Sigmoid colon (tissue), 7 donors: ENCODE measurements around the gene ISCU. TPM values are rescaled to one million over a fixed set of nuclear protein-coding genes. Genes with fewer than 3 reads are reported as not detected.

Experiments used
- DNase-seq: peaks from one replicate; pipeline ENCODE4 v3.0.0-alpha.2; 2019
- H3K27ac ChIP-seq, 4 donors: fragments of 200-600 bp; sonication (generic); one replicate each; pipeline ENCODE4 v1.5.1; 2016 to 2019; ENCODE audit warnings: mild to moderate bottlenecking in 1 of 4
- H3K27me3 ChIP-seq, 3 donors: fragments of 200-600 bp; sonication (generic); one replicate each; pipeline ENCODE4 v1.5.1; 2019; ENCODE audit warnings: mild to moderate bottlenecking in 1 of 3
- H3K36me3 ChIP-seq, 4 donors: fragments of 200-600 bp; sonication (generic); one replicate each; pipeline ENCODE4 v1.5.1; 2016 to 2019
- H3K4me1 ChIP-seq, 4 donors: fragments of 200-600 bp; sonication (generic); one replicate each; pipeline ENCODE4 v1.5.1; 2017 to 2019
- H3K4me3 ChIP-seq, 4 donors: fragments of 200-600 bp; sonication (generic); one replicate each; pipeline ENCODE4 v1.5.1; 2017 to 2019; ENCODE audit warnings: mild to moderate bottlenecking in 2 of 4, moderate library complexity in 1 of 4
- H3K9me3 ChIP-seq, 4 donors: fragments of 200-600 bp in 3 of 4; sonication (generic) in 3 of 4; one replicate each; pipeline versions ENCODE4 v1.5.1 to v1.6.1; 2013 to 2019
- EP300 ChIP-seq, 4 donors: sonication (generic); formaldehyde crosslinking; IDR thresholded peaks; one replicate each; pipeline ENCODE4 v1.6.1; 2017; ENCODE audit warnings: antibody characterized with exemption in 4 of 4
- POLR2A ChIP-seq, 2 donors: fragments of 450-650 bp; IDR thresholded peaks; one replicate each; pipeline ENCODE4 v1.6.1; 2016; ENCODE audit warnings: antibody characterized with exemption in 2 of 2, mild to moderate bottlenecking in 2 of 2, moderate library complexity in 2 of 2
- POLR2AphosphoS5 ChIP-seq, 4 donors: sonication (generic); formaldehyde crosslinking; IDR thresholded peaks; one replicate each; pipeline ENCODE4 v1.6.1; 2017; ENCODE audit warnings: antibody characterized with exemption in 4 of 4
- WGBS, 2 donors: extraction: QIAGEN DNeasy Blood & Tissue Kit; methylation state at CpG; one replicate each; pipeline ENCODE4 v1.1.7; 2013; 5-methylcytosine and 5-hydroxymethylcytosine counted together
- intact Hi-C: fragments of 100-400 bp; cut with DNase I; formaldehyde crosslinking; loops from one replicate; pipeline ENCODE4 v1.15.1; 2023
- polyA plus RNA-seq, 3 donors: library from polyadenylated mRNA; stranded (reverse); fragments of 200-250 nt; gene quantifications; one replicate each; pipeline ENCODE4 v1.2.3, GENCODE V29; 2013
- total RNA-seq, 4 donors: library from RNA; depleted of rRNA; stranded (reverse); fragments of >200 nt; gene quantifications; one replicate each; pipeline ENCODE4 v1.1.0, GENCODE V29; 2016
- TF ChIP-seq, protein P1 (sequence below), 4 experiments: fragments of 450-650 bp in 3 of 4; fragments of 200-600 bp in 1 of 4; IDR thresholded peaks; one replicate each; pipeline ENCODE4 v1.5.1; 2016 to 2019; ENCODE audit warnings: antibody characterized with exemption in 4 of 4, mild to moderate bottlenecking in 3 of 4, moderate library complexity in 2 of 4
- donor health status: healthy with polysubstance abuse.
- donor health status: Bipolar disorder and iron deficiency.
- donor health status: healthy.

Gene ISCU
- total and polyA plus RNA-seq, 7 donors: 117 to 294 (median 237) TPM

- 51 to 61% methylated on average over 9 of the region's 9 CpGs for WGBS, 2 donors
- no peak for DNase-seq
- H3K27me3 ChIP-seq: no peaks in the 10 kb centered on the region
- H3K36me3 ChIP-seq: no peaks in the 10 kb centered on the region
- H3K27ac ChIP-seq: no peak overlapping the region
- intact Hi-C loops: no loop called here
- H3K4me3 ChIP-seq: no peak overlapping the region
- H3K9me3 ChIP-seq: no peaks in the 10 kb centered on the region
- TF ChIP-seq EP300 (IDR thresholded peaks at IDR 0.05): no peak
- TF ChIP-seq, protein P1, sequence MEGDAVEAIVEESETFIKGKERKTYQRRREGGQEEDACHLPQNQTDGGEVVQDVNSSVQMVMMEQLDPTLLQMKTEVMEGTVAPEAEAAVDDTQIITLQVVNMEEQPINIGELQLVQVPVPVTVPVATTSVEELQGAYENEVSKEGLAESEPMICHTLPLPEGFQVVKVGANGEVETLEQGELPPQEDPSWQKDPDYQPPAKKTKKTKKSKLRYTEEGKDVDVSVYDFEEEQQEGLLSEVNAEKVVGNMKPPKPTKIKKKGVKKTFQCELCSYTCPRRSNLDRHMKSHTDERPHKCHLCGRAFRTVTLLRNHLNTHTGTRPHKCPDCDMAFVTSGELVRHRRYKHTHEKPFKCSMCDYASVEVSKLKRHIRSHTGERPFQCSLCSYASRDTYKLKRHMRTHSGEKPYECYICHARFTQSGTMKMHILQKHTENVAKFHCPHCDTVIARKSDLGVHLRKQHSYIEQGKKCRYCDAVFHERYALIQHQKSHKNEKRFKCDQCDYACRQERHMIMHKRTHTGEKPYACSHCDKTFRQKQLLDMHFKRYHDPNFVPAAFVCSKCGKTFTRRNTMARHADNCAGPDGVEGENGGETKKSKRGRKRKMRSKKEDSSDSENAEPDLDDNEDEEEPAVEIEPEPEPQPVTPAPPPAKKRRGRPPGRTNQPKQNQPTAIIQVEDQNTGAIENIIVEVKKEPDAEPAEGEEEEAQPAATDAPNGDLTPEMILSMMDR (IDR thresholded peaks at IDR 0.05): no peak
- TF ChIP-seq POLR2A (IDR thresholded peaks at IDR 0.05): no peak
- TF ChIP-seq POLR2AphosphoS5 (IDR thresholded peaks at IDR 0.05): no peak
- peaks cover 0 to 21% (median 11%) of the 10 kb centered on the region in 4 donors for H3K4me1 ChIP-seq
These were observed 51.2 kb downstream of the ISCU start for GRCh38 chr12:108613548-108613947.

GRCh38 chr12:108614041-108614440 lies 51.6 kb downstream of the ISCU start:
- intact Hi-C loops: no loop called here

GRCh38 chr12:108614639-108615038 lies 52.2 kb downstream of the ISCU start:
- DNase-seq: no peak
- Histone ChIP-seq H3K9me3 (no peaks in the 10 kb centered on the region), H3K4me1 (peaks cover 0 to 18% (median 9%) of the 10 kb centered on the region in 4 donors), H3K27ac (no peak overlapping the region), H3K4me3 (no peak overlapping the region), H3K36me3 (no peaks in the 10 kb centered on the region), H3K27me3 (no peaks in the 10 kb centered on the region)
- intact Hi-C loops: loop anchor here (5.0 kb wide), 1 partner anchor 338 kb away; no protein-coding TSS in a partner anchor
- TF ChIP-seq, protein P1 (IDR thresholded peaks at IDR 0.05): no peak
- TF ChIP-seq POLR2A (IDR thresholded peaks at IDR 0.05) (no peak), EP300 (IDR thresholded peaks at IDR 0.05) (no peak), POLR2AphosphoS5 (IDR thresholded peaks at IDR 0.05) (no peak)
- 90 to 91% methylated on average over 6 of the region's 6 CpGs for WGBS, 2 donors

More at GRCh38 chr12:108614041-108614440, 51.6 kb downstream of the ISCU start:
- TF ChIP-seq EP300 (IDR thresholded peaks at IDR 0.05) (no peak), POLR2AphosphoS5 (IDR thresholded peaks at IDR 0.05) (no peak), POLR2A (IDR thresholded peaks at IDR 0.05) (no peak)
- TF ChIP-seq, protein P1 (IDR thresholded peaks at IDR 0.05): no peak
- Histone ChIP-seq H3K27ac (no peak overlapping the region), H3K4me1 (peaks cover 0 to 21% (median 11%) of the 10 kb centered on the region in 4 donors), H3K9me3 (no peaks in the 10 kb centered on the region), H3K36me3 (no peaks in the 10 kb centered on the region), H3K4me3 (no peak overlapping the region), H3K27me3 (no peaks in the 10 kb centered on the region)
- WGBS, 2 donors: 82 to 87% methylated on average over 4 of the region's 4 CpGs
- no peak for DNase-seq

- DNase-seq: no peak
- 88 to 93% methylated on average over 1 of the region's 1 CpG for WGBS, 2 donors
- Histone ChIP-seq H3K4me3 (no peak overlapping the region), H3K4me1 (peaks cover 0 to 14% (median 8%) of the 10 kb centered on the region in 4 donors), H3K27ac (no peak overlapping the region), H3K9me3 (no peaks in the 10 kb centered on the region), H3K36me3 (no peaks in the 10 kb centered on the region), H3K27me3 (no peaks in the 10 kb centered on the region)
- no peak for TF ChIP-seq EP300 (IDR thresholded peaks at IDR 0.05)
- TF ChIP-seq, protein P1 (IDR thresholded peaks at IDR 0.05): no peak
- no peak for TF ChIP-seq POLR2A (IDR thresholded peaks at IDR 0.05)
- TF ChIP-seq POLR2AphosphoS5 (IDR thresholded peaks at IDR 0.05): no peak
- intact Hi-C loops: loop anchor here (5.0 kb wide), 1 partner anchor 336 kb away; no protein-coding TSS in a partner anchor
These were observed 53.5 kb downstream of the ISCU start for GRCh38 chr12:108615918-108616317.

DNA sequence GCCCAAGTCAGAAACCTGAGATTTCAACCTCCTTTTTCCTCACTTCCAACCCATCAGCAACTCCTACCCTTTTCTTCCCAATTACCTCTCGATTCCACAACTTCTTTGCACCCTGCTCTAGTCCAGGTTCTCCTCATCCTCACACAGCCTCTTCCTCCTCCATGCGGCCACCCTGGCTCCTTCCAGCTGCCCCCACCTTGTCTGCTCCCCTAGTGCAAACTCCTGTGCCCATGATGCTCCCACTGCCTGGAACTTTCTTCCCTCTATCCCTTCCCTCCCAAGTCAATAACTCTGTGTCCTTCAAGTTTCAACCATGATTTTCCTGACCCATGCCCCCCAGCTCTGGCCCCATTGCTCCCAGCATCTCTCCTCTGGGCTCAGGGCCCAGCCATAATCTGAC lies 54.0 kb downstream of the ISCU start:
- H3K4me1 ChIP-seq: peaks cover 0 to 14% (median 8%) of the 10 kb centered on the region in 4 donors
- H3K27me3 ChIP-seq: no peaks in the 10 kb centered on the region
- H3K27ac ChIP-seq: no peak overlapping the region
- no peak overlapping the region for H3K4me3 ChIP-seq
- no peak for DNase-seq
- intact Hi-C loops: loop anchor here (5.0 kb wide), 1 partner anchor 336 kb away; no protein-coding TSS in a partner anchor
- H3K9me3 ChIP-seq: no peaks in the 10 kb centered on the region
- no peak for TF ChIP-seq EP300 (IDR thresholded peaks at IDR 0.05)
- TF ChIP-seq, protein P1 (IDR thresholded peaks at IDR 0.05): no peak
- TF ChIP-seq POLR2AphosphoS5 (IDR thresholded peaks at IDR 0.05): no peak
- no peak for TF ChIP-seq POLR2A (IDR thresholded peaks at IDR 0.05)
- H3K36me3 ChIP-seq: no peaks in the 10 kb centered on the region
- 91 to 95% methylated on average over 2 of the region's 2 CpGs for WGBS, 2 donors
